Loucy (cell line): ENCODE measurements around the gene FABP6.

Experiments
- H2AFZ ChIP-seq: fragments of 200-600 bp; sonication (generic); 2 replicates; pipeline ENCODE4 v1.6.0; 2016; ENCODE audit warnings: antibody characterized with exemption, mild to moderate bottlenecking, low read length, moderate library complexity
- H3F3A ChIP-seq: fragments of 200-600 bp; 2 replicates; pipeline ENCODE4 v1.6.0; 2016; ENCODE audit warnings: antibody characterized with exemption, low read depth, mild to moderate bottlenecking
- H3K27me3 ChIP-seq: fragments of 200-600 bp; sonication (generic); 2 replicates; pipeline ENCODE4 v1.6.1; 2014; ENCODE audit warnings: low read length, mild to moderate bottlenecking; ENCODE audit not compliant: insufficient read depth, poor library complexity, severe bottlenecking
- H3K36me3 ChIP-seq: fragments of 200-600 bp; sonication (generic); 2 replicates; pipeline ENCODE4 v1.6.1; 2016; ENCODE audit warnings: low read length; ENCODE audit not compliant: insufficient read depth
- H3K4me1 ChIP-seq: fragments of 200-600 bp; sonication (generic); 2 replicates; pipeline ENCODE4 v1.5.1; 2014; ENCODE audit warnings: low read length, mild to moderate bottlenecking; ENCODE audit not compliant: insufficient read depth, poor library complexity, severe bottlenecking
- H3K4me2 ChIP-seq: fragments of 200-600 bp; sonication (generic); 2 replicates; pipeline ENCODE4 v1.6.0; 2014; ENCODE audit warnings: antibody characterized with exemption, low read length, low read depth, mild to moderate bottlenecking; ENCODE audit not compliant: poor library complexity, severe bottlenecking
- H3K4me3 ChIP-seq: fragments of 200-600 bp; sonication (generic); 2 replicates; pipeline ENCODE4 v1.5.1; 2014; ENCODE audit warnings: low read length, mild to moderate bottlenecking, mixed read lengths; ENCODE audit not compliant: poor library complexity, severe bottlenecking
- H3K79me2 ChIP-seq: fragments of 200-600 bp; sonication (generic); 2 replicates; pipeline ENCODE4 v1.6.1; 2014; ENCODE audit warnings: low read length; ENCODE audit not compliant: insufficient read depth
- H3K9ac ChIP-seq: fragments of 200-600 bp; sonication (generic); 2 replicates; pipeline ENCODE4 v1.6.0; 2014; ENCODE audit warnings: mild to moderate bottlenecking, low read depth, low read length, moderate library complexity; ENCODE audit not compliant: poor library complexity, severe bottlenecking
- H3K9me2 ChIP-seq: fragments of 200-600 bp; sonication (generic); replicated peaks from 2 replicates; pipeline ENCODE4 v1.6.1; 2016; ENCODE audit warnings: low read depth, low read length, mixed read lengths
- H3K9me3 ChIP-seq: fragments of 200-600 bp; sonication (generic); 2 replicates; pipeline ENCODE4 v1.6.1; 2014; ENCODE audit warnings: mild to moderate bottlenecking, antibody characterized with exemption, low read length, low read depth; ENCODE audit not compliant: insufficient read depth
- H4K20me1 ChIP-seq: fragments of 200-600 bp; sonication (generic); 2 replicates; pipeline ENCODE4 v1.6.0; 2014; ENCODE audit warnings: antibody characterized with exemption, low read length, mild to moderate bottlenecking; ENCODE audit not compliant: insufficient read depth, poor library complexity, severe bottlenecking
- EZH2phosphoT487 ChIP-seq: fragments of 200-600 bp; IDR thresholded peaks from 2 replicates; pipeline ENCODE4 v1.6.1; 2018; ENCODE audit warnings: antibody characterized with exemption, mild to moderate bottlenecking, moderate library complexity, borderline replicate concordance
- TF ChIP-seq, protein P1 (sequence below): fragments of 200-600 bp; sonication (generic); conservative IDR thresholded peaks from 2 replicates; pipeline ENCODE4 v1.5.1; 2014; ENCODE audit warnings: mild to moderate bottlenecking, antibody characterized with exemption, low read length

Gene FABP6, protein sequence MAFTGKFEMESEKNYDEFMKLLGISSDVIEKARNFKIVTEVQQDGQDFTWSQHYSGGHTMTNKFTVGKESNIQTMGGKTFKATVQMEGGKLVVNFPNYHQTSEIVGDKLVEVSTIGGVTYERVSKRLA

DNA sequence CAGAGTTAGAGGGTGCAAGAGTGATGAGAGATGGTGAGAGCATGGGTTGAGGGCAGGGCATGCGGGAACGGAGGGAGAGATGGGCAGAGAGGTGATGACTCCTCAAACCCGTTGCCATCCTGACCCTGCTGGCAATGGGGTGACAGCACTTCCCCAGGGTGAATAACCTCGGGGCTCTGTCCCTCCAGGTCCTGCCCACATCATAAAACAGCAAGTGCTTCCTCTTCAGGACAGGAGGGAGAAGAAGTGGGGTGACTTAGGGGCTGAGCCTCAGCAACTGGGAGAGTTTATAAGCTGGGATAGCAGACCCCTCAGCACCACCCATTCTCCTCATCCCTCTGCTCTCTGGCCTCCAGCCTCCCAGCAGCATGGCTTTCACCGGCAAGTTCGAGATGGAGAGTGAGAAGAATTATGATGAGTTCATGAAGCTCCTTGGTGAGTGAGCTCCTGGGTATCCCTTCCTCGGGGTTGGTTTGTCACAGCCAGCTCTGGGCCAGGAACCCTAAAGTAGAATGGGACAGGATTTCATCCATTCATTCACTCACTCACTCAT is at the start of gene FABP6:
TSS of gene FABP6 (plus strand) at position 317 of the 553 bp plus-strand sequence. CDS start at position 369, 52 bp downstream.
- no peaks in the 10 kb centered on the region for H3K9me3 ChIP-seq
- no peaks in the 10 kb centered on the region for H3K9me2 ChIP-seq
- H3K79me2 ChIP-seq, result no peaks in the 10 kb centered on the region
- H3K4me1 ChIP-seq, result no peaks in the 10 kb centered on the region
- no peaks in the 10 kb centered on the region for H4K20me1 ChIP-seq
- no peak for TF ChIP-seq EZH2phosphoT487
- TF ChIP-seq, protein P1, sequence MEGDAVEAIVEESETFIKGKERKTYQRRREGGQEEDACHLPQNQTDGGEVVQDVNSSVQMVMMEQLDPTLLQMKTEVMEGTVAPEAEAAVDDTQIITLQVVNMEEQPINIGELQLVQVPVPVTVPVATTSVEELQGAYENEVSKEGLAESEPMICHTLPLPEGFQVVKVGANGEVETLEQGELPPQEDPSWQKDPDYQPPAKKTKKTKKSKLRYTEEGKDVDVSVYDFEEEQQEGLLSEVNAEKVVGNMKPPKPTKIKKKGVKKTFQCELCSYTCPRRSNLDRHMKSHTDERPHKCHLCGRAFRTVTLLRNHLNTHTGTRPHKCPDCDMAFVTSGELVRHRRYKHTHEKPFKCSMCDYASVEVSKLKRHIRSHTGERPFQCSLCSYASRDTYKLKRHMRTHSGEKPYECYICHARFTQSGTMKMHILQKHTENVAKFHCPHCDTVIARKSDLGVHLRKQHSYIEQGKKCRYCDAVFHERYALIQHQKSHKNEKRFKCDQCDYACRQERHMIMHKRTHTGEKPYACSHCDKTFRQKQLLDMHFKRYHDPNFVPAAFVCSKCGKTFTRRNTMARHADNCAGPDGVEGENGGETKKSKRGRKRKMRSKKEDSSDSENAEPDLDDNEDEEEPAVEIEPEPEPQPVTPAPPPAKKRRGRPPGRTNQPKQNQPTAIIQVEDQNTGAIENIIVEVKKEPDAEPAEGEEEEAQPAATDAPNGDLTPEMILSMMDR, result no peak
- H3K36me3 ChIP-seq, result no peaks in the 10 kb centered on the region
- H3K9ac ChIP-seq, result no peak within 1 kb of the TSS
- no peak within 1 kb of the TSS for H3K4me2 ChIP-seq
- H3K4me3 ChIP-seq, result no peak within 1 kb of the TSS
- no peaks in the 10 kb centered on the region for H3F3A ChIP-seq
- no peaks in the 10 kb centered on the region for H3K27me3 ChIP-seq
- H2AFZ ChIP-seq, result no peak within 1 kb of the TSS

DNA sequence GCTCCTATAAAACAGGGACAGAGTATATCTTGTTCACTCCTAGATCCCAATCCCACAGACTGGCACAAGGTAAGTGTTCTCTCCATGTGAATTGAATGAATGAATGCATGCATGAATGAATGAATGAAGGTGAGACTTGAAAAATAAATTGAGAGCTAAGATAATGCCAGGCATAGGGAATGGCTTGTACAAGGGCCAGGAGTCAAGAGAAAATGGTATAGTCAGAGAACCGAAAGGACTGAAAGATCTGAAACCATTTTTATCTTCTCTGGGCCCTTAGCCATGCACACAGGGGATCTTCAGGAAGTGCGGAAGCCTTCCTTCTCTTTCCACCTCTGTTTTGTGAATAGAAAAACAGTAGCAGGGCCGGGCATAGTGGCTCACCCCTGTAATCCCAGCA is 48.4 kb upstream of the FABP6 start:
- Histone ChIP-seq H3K9me3 (no peaks in the 10 kb centered on the region), H3F3A (no peaks in the 10 kb centered on the region), H3K4me1 (no peaks in the 10 kb centered on the region), H3K36me3 (no peaks in the 10 kb centered on the region), H3K27me3 (no peaks in the 10 kb centered on the region), H3K79me2 (no peaks in the 10 kb centered on the region), H3K9me2 (no peaks in the 10 kb centered on the region), H3K4me2 (no peak overlapping the region), H2AFZ (no peak overlapping the region), H4K20me1 (no peaks in the 10 kb centered on the region), H3K9ac (no peak overlapping the region), H3K4me3 (no peak overlapping the region)
- TF ChIP-seq, protein P1, result no peak
- no peak for TF ChIP-seq EZH2phosphoT487

DNA sequence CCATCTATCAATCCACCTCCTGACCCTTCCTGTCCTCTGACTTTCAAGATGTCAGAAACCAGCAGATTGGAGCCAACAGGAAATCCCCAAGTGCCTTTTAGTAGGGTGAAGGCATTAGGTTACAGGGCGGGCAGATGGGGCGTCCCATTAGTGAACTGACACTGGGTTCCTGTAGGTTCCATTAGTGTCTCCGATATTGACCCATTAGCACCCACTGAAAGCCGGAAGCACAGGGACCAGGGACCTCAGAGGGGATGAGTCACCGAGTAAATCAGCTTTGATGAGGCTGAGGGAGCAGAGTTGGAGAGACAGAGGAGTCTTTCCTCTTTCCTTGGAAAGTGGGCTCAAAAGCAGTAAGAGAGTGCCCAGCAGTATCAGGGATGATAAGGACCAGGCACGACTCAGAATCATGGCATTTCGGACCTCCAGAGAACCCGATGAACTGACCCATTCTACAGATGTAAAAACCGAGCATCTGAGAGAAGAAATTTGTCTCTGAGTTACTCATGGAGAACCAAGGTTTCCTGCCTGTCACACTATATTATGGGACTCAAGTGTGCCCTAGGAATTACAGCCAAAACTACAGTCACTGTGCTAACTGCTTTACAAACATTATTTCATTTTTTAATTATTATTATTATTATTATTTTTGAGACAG is 47.2 kb upstream of the FABP6 start:
- Histone ChIP-seq H3K9me2 (no peaks in the 10 kb centered on the region), H2AFZ (no peak overlapping the region), H3K36me3 (no peaks in the 10 kb centered on the region), H3F3A (no peaks in the 10 kb centered on the region), H3K4me2 (no peak overlapping the region), H3K4me1 (no peaks in the 10 kb centered on the region), H4K20me1 (no peaks in the 10 kb centered on the region), H3K9me3 (no peaks in the 10 kb centered on the region), H3K9ac (no peak overlapping the region), H3K27me3 (no peaks in the 10 kb centered on the region), H3K4me3 (no peak overlapping the region), H3K79me2 (no peaks in the 10 kb centered on the region)
- no peak for TF ChIP-seq EZH2phosphoT487
- TF ChIP-seq, protein P1, result no peak
